Fibroblast of lung (primary cell): ENCODE data around the gene CRLF1. TPM values are rescaled to one million over a fixed set of nuclear protein-coding genes. Genes with fewer than 3 reads are reported as not detected.
A peak's percentile ranks its signal among the peaks of the same experiment; 100 is the strongest.

Source experiments
- DNase-seq, 2 donors: peaks; one replicate each; pipeline versions ENCODE4 v3.0.0 to v3.0.0-alpha.2; 2010; ENCODE audit warnings: low read depth in 2 of 2
- H2AFZ ChIP-seq: 2 replicates; pipeline ENCODE4 v1.5.1; 2012; ENCODE audit warnings: low read length, control low read depth, inconsistent platforms
- H3K27ac ChIP-seq: 2 replicates; pipeline ENCODE4 v1.5.1; 2011; ENCODE audit warnings: low read length, control low read depth; ENCODE audit not compliant: insufficient read depth
- H3K27me3 ChIP-seq: 2 replicates; pipeline ENCODE4 v1.5.1; 2011; ENCODE audit warnings: mild to moderate bottlenecking, low read length; ENCODE audit not compliant: control insufficient read depth, insufficient read depth
- H3K36me3 ChIP-seq: 2 replicates; pipeline ENCODE4 v1.5.1; 2011; ENCODE audit warnings: low read length; ENCODE audit not compliant: control insufficient read depth, insufficient read depth
- H3K4me1 ChIP-seq: 2 replicates; pipeline ENCODE4 v1.5.1; 2011; ENCODE audit warnings: low read length; ENCODE audit not compliant: control insufficient read depth, insufficient read depth; ENCODE audit errors: extremely low read depth
- H3K4me2 ChIP-seq: 2 replicates; pipeline ENCODE4 v1.5.1; 2011; ENCODE audit warnings: low read length, control low read depth; ENCODE audit not compliant: insufficient read depth; ENCODE audit errors: extremely low read depth
- H3K4me3 ChIP-seq, 4 experiments: fragments of 200-600 bp in 1 of 4; sonication (generic) in 1 of 4; replicated peaks in 1 of 4; 2 replicates each; pipeline ENCODE4 v1.5.1; 2011 to 2016; ENCODE audit warnings: low read length in 4 of 4, low read depth in 3 of 4, mild to moderate bottlenecking in 3 of 4, control low read depth in 2 of 4, inconsistent platforms in 1 of 4, mixed read lengths in 1 of 4; ENCODE audit not compliant: insufficient read depth in 1 of 4; ENCODE audit errors: control extremely low read depth in 1 of 4
- H3K79me2 ChIP-seq: 2 replicates; pipeline ENCODE4 v1.5.1; 2012; ENCODE audit warnings: mild to moderate bottlenecking, low read length, inconsistent platforms; ENCODE audit not compliant: control insufficient read depth, insufficient read depth
- H3K9ac ChIP-seq: 2 replicates; pipeline ENCODE4 v1.5.1; 2011; ENCODE audit warnings: mild to moderate bottlenecking, low read length, control low read depth; ENCODE audit not compliant: insufficient read depth
- H3K9me3 ChIP-seq: 2 replicates; pipeline ENCODE4 v1.5.1; 2012; ENCODE audit warnings: low read depth, low read length; ENCODE audit not compliant: control insufficient read depth, insufficient read depth
- H4K20me1 ChIP-seq: 2 replicates; pipeline ENCODE4 v1.5.1; 2011; ENCODE audit warnings: low read length; ENCODE audit not compliant: control insufficient read depth, insufficient read depth; ENCODE audit errors: extremely low read depth
- CTCF ChIP-seq, 2 donors: IDR thresholded peaks in 1 of 2; conservative IDR thresholded peaks in 1 of 2; 1 replicate in 1 of 2; 2 replicates in 1 of 2; pipeline ENCODE4 v1.5.1; 2011 to 2012; ENCODE audit warnings: low read length in 2 of 2, control low read depth in 1 of 2, inconsistent platforms in 1 of 2, low read depth in 1 of 2, mild to moderate bottlenecking in 1 of 2
- EZH2 ChIP-seq: IDR thresholded peaks from 2 replicates; pipeline ENCODE4 v1.5.1; 2012; ENCODE audit warnings: low read length, control low read depth, mild to moderate bottlenecking; ENCODE audit errors: missing control alignments
- polyA plus RNA-seq, 2 donors: library from polyadenylated mRNA; depleted of rRNA in 1 of 2; stranded (reverse) in 1 of 2; unstranded in 1 of 2; fragments of >200 nt; gene quantifications; 2 replicates each; pipeline ENCODE4 v1.2.1, GENCODE V29; 2011 to 2012; ENCODE audit warnings: missing spikeins in 1 of 2
- total RNA-seq: library from RNA; depleted of rRNA; stranded (reverse); fragments of >200 nt; gene quantifications from 2 replicates; pipeline ENCODE4 v1.2.1, GENCODE V29; 2014

The CRLF1 gene
- total and polyA plus RNA-seq, 2 donors (not counting 1 experiment from before 2014, with no cell fraction given): 2.2 to 2.5 TPM

- peaks cover 5% of the 10 kb centered on the region for H4K20me1 ChIP-seq
- H3K4me2 ChIP-seq: no peak overlapping the region
- no peak overlapping the region for H3K4me3 ChIP-seq
- no peaks in the 10 kb centered on the region for H3K9me3 ChIP-seq
- TF ChIP-seq CTCF (conservative IDR thresholded peaks at IDR 0.05 in 1 of 2, IDR thresholded peaks at IDR 0.05 in 1 of 2; ENCODE audit: low read depth in 1 of 2, low read length in 2 of 2): no peak
- TF ChIP-seq EZH2: no peak
- H3K27me3 ChIP-seq: no peaks in the 10 kb centered on the region
- H3K79me2 ChIP-seq: peaks cover 24% of the 10 kb centered on the region
- peaks cover 22% of the 10 kb centered on the region for H3K36me3 ChIP-seq
- no peak overlapping the region for H2AFZ ChIP-seq
- no peak for DNase-seq
- peaks cover 8% of the 10 kb centered on the region for H3K4me1 ChIP-seq
- no peak overlapping the region for H3K27ac ChIP-seq
- H3K9ac ChIP-seq: no peak overlapping the region
Observed at GRCh38 chr19:18574691-18575291, 31.8 kb downstream of the CRLF1 start.

GRCh38 chr19:18571564-18572344 lies 34.8 kb downstream of the CRLF1 start, which contains the start of gene UBA52:
Gene UBA52 (plus strand): TSS chr19:18571857. CDS start chr19:18573301, 1,444 bp downstream.
- DNase-seq: peak; percentile 96 to 97
- Histone ChIP-seq H3K9me3 (no peaks in the 10 kb centered on the region), H3K9ac (peak within 1 kb of the TSS; percentile 91), H3K27ac (peak within 1 kb of the TSS; percentile 91), H2AFZ (peak within 1 kb of the TSS; percentile 38), H3K4me3 (peak within 1 kb of the TSS; percentile 86 to 100 (median 96)), H3K27me3 (no peaks in the 10 kb centered on the region), H3K4me2 (peak within 1 kb of the TSS; percentile 99), H4K20me1 (peaks cover 5% of the 10 kb centered on the region), H3K36me3 (peaks cover 36% of the 10 kb centered on the region), H3K79me2 (peaks cover 24% of the 10 kb centered on the region), H3K4me1 (peaks cover 8% of the 10 kb centered on the region)
- TF ChIP-seq CTCF (conservative IDR thresholded peaks at IDR 0.05 in 1 of 2, IDR thresholded peaks at IDR 0.05 in 1 of 2; ENCODE audit: low read depth in 1 of 2, low read length in 2 of 2) (no peak), EZH2 (no peak)

GRCh38 chr19:18568367-18568766 lies 38.2 kb downstream of the CRLF1 start:
- H3K4me1 ChIP-seq: peaks cover 8% of the 10 kb centered on the region
- H3K36me3 ChIP-seq: peaks cover 24% of the 10 kb centered on the region
- no peaks in the 10 kb centered on the region for H3K27me3 ChIP-seq
- no peaks in the 10 kb centered on the region for H3K9me3 ChIP-seq
- no peak overlapping the region for H3K9ac ChIP-seq
- H3K4me2 ChIP-seq: no peak overlapping the region
- H3K27ac ChIP-seq: no peak overlapping the region
- H4K20me1 ChIP-seq: peaks cover 5% of the 10 kb centered on the region
- TF ChIP-seq EZH2: no peak
- no peak for TF ChIP-seq CTCF (conservative IDR thresholded peaks at IDR 0.05 in 1 of 2, IDR thresholded peaks at IDR 0.05 in 1 of 2; ENCODE audit: low read depth in 1 of 2, low read length in 2 of 2)
- DNase-seq: no peak
- H3K4me3 ChIP-seq: no peak overlapping the region
- no peak overlapping the region for H2AFZ ChIP-seq
- peaks cover 17% of the 10 kb centered on the region for H3K79me2 ChIP-seq
